ENCODE measurements around the gene ZDBF2.
"Not testable (repeated sequence)": the region's sequence is repeated elsewhere in the genome, so short reads cannot be mapped to it uniquely, and the experiment has no call there.

Gene ZDBF2

DNA sequence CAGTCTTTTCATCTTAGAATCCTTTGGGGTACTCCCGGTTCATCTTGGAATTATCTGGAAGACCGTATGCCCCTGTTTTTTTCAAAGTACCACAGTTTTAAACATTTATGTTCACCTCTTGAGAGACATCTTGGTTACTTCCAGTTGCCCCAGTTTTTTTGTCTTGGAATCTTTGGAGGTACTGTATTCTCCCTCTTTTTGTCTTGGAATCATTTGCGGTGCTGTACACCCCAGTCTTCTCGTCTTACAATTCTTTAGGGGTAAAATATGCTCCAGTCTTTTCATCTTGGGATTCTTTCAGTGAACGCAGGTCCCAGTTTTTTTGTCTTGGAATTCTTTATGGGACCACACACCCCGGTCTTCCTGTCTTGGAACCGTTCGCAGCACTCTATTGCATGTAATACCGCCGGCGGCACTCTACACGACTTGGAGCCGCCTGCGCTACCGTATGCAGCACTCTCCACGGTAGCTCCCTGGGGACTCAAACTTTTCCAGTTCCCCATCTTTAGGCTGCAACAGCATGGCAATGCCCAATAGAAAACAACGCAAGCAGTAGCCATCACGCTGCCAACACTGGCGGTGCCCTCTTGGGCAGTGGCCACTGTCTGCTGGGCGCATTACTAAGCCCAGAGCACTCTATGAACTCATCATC, 21.2 kb upstream of the ZDBF2 start:
- H3K27me3 Mint-ChIP-seq, result peaks cover 88% of the 10 kb centered on the region
- H3K9me3 Mint-ChIP-seq, result no peaks in the 10 kb centered on the region
- no peaks in the 10 kb centered on the region for H3K36me3 Mint-ChIP-seq (ENCODE audit: low read depth)
- H3K4me1 Mint-ChIP-seq (ENCODE audit: low read depth), result no peaks in the 10 kb centered on the region
- H3K27ac Mint-ChIP-seq, result no peak overlapping the region
- H3K4me3 Mint-ChIP-seq, result no peak overlapping the region
- intact Hi-C loops (cut with micrococcal nuclease), result no loop called here

DNA sequence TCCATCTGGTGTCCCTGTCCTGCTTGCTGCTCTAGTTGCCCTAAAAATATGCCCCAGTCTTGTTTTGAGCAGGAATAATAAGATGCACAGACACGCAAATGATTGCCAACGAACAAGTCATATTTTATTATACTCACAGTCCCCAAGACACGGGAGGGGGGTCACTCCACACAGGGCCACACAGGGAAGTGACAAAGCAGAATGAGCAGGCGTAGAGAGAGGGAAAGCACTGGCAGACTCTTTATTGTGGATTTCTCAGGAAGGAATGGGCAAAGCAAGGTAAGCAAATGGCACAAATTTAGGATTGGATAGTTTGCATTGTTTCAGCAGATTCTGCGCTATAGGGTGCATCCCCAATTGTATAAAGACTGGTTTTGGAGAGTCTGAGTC, 20.7 kb upstream of the ZDBF2 start:
- Mint-ChIP-seq H3K27ac (no peak overlapping the region), H3K9me3 (no peaks in the 10 kb centered on the region), H3K36me3 (ENCODE audit: low read depth) (no peaks in the 10 kb centered on the region), H3K27me3 (peaks cover 87% of the 10 kb centered on the region), H3K4me3 (no peak overlapping the region), H3K4me1 (ENCODE audit: low read depth) (no peaks in the 10 kb centered on the region)
- intact Hi-C loops (cut with micrococcal nuclease), result no loop called here

DNA sequence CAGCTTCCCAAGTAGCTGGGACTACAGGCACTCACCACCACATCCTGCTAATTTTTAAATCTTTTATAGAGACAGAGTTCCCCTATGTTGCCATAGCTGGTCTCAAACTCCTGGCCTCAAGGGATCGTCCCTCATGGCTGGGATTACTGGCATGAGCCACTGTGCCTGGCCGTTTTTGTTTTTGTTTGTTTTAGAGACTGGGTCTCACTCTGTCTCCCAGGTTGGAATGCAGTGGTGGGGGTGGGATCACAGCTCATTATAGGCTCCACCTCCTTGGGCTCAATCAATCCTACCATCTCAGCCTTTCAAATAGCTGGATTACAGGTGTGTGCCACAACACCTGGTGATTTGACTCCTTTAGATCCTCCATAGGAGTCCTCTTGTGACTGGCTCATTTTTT, 19.5 kb upstream of the ZDBF2 start:
- Mint-ChIP-seq H3K4me3 (no peak overlapping the region), H3K27me3 (peaks cover 86% of the 10 kb centered on the region), H3K36me3 (ENCODE audit: low read depth) (no peaks in the 10 kb centered on the region), H3K27ac (no peak overlapping the region), H3K4me1 (ENCODE audit: low read depth) (no peaks in the 10 kb centered on the region), H3K9me3 (no peaks in the 10 kb centered on the region)
- intact Hi-C loops (cut with micrococcal nuclease), result no loop called here

DNA sequence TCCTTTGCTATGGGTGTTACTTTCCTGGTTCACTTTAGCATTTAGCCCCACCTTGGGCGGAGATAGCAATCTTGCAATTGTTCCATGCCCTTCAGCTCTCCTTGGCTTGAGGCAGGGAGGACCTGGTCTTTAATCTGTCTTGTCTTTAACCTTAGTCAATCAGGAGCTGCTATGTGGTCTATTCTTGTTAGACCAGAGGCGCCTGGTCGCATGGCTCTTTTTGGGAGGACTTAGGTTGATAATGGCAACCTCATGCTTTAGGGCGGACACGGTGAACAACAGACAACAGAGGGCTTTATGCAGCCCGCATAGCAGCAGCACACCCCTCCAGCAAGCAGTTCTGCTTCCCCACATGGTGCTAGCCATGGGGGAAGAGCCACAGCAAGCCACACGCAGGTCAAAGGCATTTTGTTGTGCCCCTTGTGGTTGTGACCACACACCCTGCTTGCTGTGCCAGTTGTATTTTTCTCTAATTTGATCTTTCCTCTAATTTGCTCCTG, 17.7 kb upstream of the ZDBF2 start:
- Mint-ChIP-seq H3K27me3 (peaks cover 83% of the 10 kb centered on the region), H3K4me3 (no peak overlapping the region), H3K36me3 (ENCODE audit: low read depth) (no peaks in the 10 kb centered on the region), H3K9me3 (no peaks in the 10 kb centered on the region), H3K4me1 (ENCODE audit: low read depth) (no peaks in the 10 kb centered on the region), H3K27ac (no peak overlapping the region)
- intact Hi-C loops (cut with micrococcal nuclease), result no loop called here

DNA sequence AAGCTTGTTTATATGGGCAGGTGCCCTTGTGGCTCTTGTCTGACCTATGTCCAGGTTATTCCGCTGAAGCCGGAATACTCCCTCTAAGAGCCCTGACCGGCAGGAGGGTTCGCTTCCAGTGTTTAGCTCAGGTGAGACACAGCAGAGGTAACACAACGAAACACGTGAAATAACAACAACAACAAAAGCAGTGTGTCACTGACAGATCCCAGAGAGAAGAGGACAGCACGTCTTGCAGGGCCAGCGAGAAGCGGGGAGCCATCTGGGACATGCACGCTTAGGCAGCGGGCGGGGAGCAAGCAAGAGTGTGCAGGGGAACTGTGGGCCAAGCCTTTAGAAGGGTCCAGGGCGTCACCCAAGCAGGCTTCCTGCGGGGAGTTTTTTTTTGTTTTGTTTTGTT, 17.1 kb upstream of the ZDBF2 start:
- Mint-ChIP-seq H3K27me3 (peaks cover 81% of the 10 kb centered on the region), H3K9me3 (no peaks in the 10 kb centered on the region), H3K36me3 (ENCODE audit: low read depth) (no peaks in the 10 kb centered on the region), H3K4me1 (ENCODE audit: low read depth) (no peaks in the 10 kb centered on the region), H3K27ac (no peak overlapping the region), H3K4me3 (no peak overlapping the region)
- intact Hi-C loops (cut with micrococcal nuclease), result no loop called here

DNA sequence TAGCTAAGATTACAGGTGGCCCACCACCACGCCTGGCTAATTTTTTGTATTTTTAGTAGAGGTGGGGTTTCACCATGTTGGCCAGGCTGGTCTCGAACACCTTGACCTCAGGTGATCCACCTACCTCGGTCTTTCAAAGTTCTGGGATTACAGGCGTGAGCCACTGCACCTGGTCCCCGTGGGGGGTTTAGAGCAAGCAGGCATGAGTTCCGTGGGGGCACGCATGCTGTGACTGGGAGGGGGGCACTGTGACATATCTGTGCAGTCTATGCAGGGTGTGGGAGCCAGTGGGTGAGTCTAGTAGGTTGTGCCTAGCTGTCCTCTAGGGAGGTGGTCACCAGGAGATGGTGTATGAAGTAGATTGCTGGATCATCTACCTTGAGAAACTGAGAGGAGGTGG, 16.6 kb upstream of the ZDBF2 start:
- Mint-ChIP-seq H3K9me3 (no peaks in the 10 kb centered on the region), H3K4me3 (no peak overlapping the region), H3K36me3 (ENCODE audit: low read depth) (no peaks in the 10 kb centered on the region), H3K4me1 (ENCODE audit: low read depth) (no peaks in the 10 kb centered on the region), H3K27me3 (peaks cover 81% of the 10 kb centered on the region), H3K27ac (no peak overlapping the region)
- intact Hi-C loops (cut with micrococcal nuclease), result no loop called here

DNA sequence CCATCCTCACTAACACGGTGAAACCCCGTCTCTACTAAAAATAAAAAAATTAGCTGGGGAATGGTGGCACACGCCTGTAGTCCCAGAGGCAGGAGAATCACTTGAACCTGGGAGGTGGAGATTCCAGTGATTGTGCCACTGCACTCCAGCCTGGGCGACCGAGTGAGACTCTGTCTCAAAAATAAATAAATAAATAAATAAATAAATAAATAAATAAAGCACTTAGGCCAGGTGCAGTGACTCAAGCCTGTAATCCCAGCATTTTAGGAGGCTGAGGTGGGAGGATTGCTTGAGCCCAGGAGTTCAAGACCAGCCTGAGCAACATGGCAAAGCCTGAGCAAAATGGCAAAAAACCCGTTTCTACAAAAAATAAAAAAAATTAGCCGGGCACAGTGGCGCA, 15.8 kb upstream of the ZDBF2 start:
- H3K4me1 Mint-ChIP-seq (ENCODE audit: low read depth); H3K36me3 Mint-ChIP-seq (ENCODE audit: low read depth); H3K4me3 Mint-ChIP-seq; intact Hi-C loops (cut with micrococcal nuclease); H3K27ac Mint-ChIP-seq; H3K9me3 Mint-ChIP-seq: not testable (repeated sequence)
- H3K27me3 Mint-ChIP-seq, result peaks cover 81% of the 10 kb centered on the region

DNA sequence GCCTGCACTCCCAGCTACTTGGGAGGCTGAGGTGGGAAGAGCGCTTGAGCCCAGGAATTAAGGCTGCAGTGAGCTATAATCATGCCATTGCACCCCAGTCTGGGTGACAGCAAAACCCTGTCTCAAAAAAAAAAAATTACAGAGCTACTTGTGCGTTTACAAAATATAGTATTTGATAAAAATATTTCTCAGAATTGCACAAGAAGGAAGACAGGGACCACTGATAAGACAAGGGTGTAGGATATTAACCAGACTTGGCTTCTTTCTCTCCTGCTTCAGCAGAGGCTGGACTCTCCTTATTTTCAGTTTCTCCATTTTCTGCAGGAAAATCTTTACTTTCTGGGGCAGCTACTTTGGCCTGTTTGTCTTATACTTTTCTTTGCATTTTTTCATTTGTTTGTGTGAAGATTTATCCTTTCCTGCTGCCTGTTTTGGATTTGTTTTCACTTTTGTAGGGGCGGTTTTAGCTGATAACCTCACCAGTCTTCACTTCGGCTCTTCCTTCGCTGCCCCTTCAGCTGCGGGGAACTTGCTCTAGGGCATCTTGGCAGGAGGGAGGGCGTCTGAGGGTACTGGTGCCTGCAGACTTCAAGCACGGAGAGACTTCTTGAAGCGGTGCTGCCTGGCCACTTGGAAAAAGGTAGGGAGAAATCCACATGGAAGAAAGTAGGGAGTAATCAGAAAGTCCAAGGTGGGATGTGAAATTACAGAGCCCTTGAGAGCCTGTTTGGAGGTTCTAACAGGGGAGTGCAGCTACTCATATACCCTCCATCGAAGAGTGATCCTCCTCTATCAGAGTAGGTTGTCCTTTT, 14.9 kb upstream of the ZDBF2 start:
- peaks cover 6% of the 10 kb centered on the region for H3K4me1 Mint-ChIP-seq (ENCODE audit: low read depth)
- H3K27me3 Mint-ChIP-seq, result peaks cover 81% of the 10 kb centered on the region
- H3K27ac Mint-ChIP-seq, result no peak overlapping the region
- H3K36me3 Mint-ChIP-seq (ENCODE audit: low read depth), result no peaks in the 10 kb centered on the region
- no peak overlapping the region for H3K4me3 Mint-ChIP-seq
- intact Hi-C loops (cut with micrococcal nuclease), result loop anchor here (5.0 kb wide), 1 partner anchor 97 kb away; no protein-coding TSS in a partner anchor
- H3K9me3 Mint-ChIP-seq, result no peaks in the 10 kb centered on the region

DNA sequence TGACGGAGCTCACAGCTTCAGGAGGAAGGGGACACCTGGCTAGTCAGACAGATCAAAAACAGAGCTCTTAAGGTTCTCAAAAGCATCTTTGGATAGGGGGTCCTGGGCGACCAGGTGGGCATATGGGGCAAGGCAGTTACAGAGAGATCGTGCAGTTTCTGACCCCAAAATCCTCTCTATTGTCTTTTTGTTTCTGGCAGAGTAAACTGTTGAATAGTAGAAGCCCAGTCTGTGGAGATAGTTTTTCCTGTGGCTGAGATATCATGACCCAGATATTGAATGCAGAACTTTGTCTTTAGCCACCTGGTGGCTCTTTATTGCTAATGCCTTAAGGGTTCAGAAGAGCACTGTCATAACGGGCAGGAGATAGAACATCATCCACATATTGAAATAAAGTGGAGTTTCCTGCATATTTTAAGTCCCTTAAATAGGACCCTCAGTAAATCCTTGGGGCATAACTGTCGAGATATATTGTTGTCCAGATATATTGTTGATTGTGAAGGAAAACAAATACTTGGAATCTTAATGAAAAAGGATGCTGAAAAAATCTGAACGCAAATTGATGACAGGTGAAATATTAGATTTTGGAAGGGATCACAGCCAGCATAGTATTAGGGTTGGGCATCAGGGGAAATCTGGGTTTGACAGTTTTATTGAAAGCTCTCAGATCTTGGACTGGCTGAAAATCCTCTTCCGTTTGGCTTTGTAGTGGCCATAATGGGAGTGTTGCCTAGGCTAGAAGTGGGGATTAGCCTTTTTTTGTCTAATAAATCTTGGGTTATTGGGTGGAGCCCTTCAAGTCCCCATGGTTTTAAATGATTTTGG, 14.1 kb upstream of the ZDBF2 start:
- Mint-ChIP-seq H3K9me3 (no peaks in the 10 kb centered on the region), H3K27ac (no peak overlapping the region), H3K4me3 (no peak overlapping the region), H3K36me3 (ENCODE audit: low read depth) (no peaks in the 10 kb centered on the region), H3K27me3 (peaks cover 79% of the 10 kb centered on the region), H3K4me1 (ENCODE audit: low read depth) (peaks cover 6% of the 10 kb centered on the region)
- intact Hi-C loops (cut with micrococcal nuclease), result loop anchor here (5.0 kb wide), 1 partner anchor 98 kb away; no protein-coding TSS in a partner anchor

DNA sequence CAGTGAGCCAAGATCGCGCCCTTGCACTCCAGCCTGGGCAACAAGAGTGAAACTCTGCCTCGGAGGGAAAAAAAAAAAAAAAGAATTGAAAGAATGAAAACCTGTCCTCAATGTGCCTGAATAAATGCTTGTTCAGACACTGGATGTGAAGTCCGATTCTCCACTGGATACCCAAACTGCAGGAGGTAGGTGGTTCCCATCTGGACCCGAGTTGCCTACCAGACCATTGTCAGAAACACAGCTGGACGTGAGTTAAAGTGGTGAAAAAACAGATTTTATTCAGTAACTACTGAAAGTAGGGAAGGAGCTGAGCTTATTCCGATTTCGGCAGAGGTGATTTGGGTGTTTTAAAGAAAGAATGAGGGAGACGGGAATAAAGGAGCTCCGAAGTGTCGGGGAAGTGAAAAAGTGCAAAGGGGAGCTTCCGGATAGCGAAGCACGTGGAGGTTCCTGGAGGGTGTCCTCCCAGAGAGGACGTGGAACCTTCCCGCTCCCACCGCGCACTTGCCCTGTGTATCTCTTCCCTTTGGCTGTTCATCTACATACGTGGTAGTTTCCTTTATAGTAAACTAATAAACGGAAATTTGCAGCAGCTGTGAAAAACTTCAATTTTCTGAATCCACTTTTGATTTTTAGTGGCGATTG, 10.4 kb upstream of the ZDBF2 start:
- intact Hi-C loops (cut with micrococcal nuclease), result loop anchor here (5.0 kb wide), 1 partner anchor 102 kb away; no protein-coding TSS in a partner anchor

DNA sequence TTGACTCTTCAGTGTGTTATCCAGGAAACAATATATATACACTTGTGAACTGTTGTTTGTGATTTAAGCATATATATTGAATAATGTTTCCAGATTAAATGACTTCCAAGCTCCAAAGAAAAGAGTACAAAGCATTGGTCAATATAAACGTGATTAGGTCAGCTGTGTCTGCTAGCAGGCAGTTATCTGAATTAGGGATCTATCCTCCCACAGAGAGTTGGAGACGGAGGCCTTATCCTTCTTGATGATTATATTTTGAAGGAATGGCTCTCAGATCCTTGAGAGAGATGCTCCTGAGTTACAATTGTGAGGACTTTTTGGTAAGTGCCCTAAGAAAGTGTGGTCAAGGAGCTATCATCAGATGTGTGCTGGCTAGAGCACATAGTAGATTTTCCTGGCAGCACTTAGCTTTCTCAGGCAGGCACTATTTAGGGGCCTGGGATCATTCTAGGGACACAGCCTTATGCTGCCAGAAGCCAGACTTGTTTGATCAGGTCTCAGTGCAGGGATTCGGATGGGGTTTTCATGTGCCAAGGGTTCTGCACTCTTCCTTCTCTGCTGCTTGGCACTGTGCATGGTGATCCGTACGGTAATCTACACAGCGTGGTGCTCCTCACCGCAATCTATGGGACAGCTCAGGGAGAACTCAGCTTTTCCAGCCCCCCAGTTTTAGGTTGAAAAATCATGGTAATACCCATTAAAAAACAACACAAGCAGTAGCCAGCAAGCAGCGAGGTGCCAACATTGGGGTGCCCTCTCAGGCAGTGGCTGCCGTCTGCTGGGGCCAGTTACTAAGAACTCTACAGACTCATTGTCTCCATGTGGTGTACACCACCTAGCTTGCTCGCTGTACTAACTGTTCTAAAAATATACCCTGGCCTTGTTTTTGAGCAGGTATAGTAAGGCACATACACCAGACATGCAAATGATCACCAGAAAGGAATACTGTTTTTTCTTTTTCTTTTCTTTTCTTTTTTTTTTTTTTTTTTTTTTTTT, 8.0 kb upstream of the ZDBF2 start:
- intact Hi-C loops (cut with micrococcal nuclease), result no loop called here
- no peaks in the 10 kb centered on the region for H3K9me3 Mint-ChIP-seq
- no peak overlapping the region for H3K4me3 Mint-ChIP-seq
- H3K4me1 Mint-ChIP-seq (ENCODE audit: low read depth), result peaks cover 6% of the 10 kb centered on the region
- no peak overlapping the region for H3K27ac Mint-ChIP-seq
- peaks cover 75% of the 10 kb centered on the region for H3K27me3 Mint-ChIP-seq
- no peaks in the 10 kb centered on the region for H3K36me3 Mint-ChIP-seq (ENCODE audit: low read depth)

More for the DNA sequence above, 10.4 kb upstream of the ZDBF2 start:
- Mint-ChIP-seq H3K4me1 (ENCODE audit: low read depth) (peaks cover 6% of the 10 kb centered on the region), H3K27ac (no peak overlapping the region), H3K4me3 (no peak overlapping the region), H3K36me3 (ENCODE audit: low read depth) (no peaks in the 10 kb centered on the region), H3K27me3 (peaks cover 79% of the 10 kb centered on the region), H3K9me3 (no peaks in the 10 kb centered on the region)

DNA sequence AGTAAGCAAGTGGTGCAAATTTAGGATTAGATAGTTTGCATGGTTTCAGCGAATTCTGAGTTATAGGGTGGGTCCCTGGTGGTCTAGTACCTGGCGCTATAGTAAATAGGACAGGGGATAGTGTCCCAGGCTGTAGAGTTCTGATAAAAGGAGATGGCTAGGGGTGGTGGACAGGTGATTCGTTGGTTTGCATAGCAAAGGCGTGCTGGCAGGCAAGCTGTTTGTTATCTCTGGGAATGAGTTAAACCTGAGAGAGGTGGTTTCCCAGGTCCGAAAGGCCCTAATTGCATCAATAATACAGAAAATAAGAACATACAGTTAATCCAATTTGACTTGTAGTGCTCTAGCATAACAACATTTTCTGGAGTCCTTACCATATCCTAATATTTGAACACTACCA, 6.9 kb upstream of the ZDBF2 start:
- Mint-ChIP-seq H3K27me3 (peaks cover 79% of the 10 kb centered on the region), H3K27ac (no peak overlapping the region), H3K9me3 (no peaks in the 10 kb centered on the region), H3K4me3 (no peak overlapping the region), H3K36me3 (ENCODE audit: low read depth) (no peaks in the 10 kb centered on the region), H3K4me1 (ENCODE audit: low read depth) (peaks cover 6% of the 10 kb centered on the region)
- intact Hi-C loops (cut with micrococcal nuclease), result no loop called here

DNA sequence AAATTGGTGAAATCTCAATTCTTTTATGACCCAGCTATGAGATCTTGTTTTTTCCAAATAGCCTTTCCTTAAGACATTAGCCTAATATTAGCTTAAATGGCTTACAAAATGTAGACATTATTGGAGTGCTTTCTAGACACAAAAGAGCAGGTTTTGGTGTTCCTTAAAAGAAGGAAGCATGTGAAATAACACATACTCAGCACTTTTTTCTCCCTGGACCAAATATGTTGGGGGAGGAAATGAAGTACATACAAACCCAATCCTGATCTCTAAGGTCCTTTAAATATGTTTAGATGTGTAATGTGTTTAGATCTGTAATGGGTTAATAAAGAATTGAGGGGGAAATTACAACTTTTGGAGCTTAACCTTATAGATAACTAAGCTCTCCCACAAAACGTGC, 3.4 kb upstream of the ZDBF2 start:
- no peak overlapping the region for H3K4me3 Mint-ChIP-seq
- intact Hi-C loops (cut with micrococcal nuclease), result loop anchor here (10.0 kb wide), 1 partner anchor 94 kb away; no protein-coding TSS in a partner anchor

More for the DNA sequence above, 3.4 kb upstream of the ZDBF2 start:
- no peaks in the 10 kb centered on the region for H3K4me1 Mint-ChIP-seq (ENCODE audit: low read depth)
- no peaks in the 10 kb centered on the region for H3K36me3 Mint-ChIP-seq (ENCODE audit: low read depth)
- no peak overlapping the region for H3K27ac Mint-ChIP-seq
- no peaks in the 10 kb centered on the region for H3K9me3 Mint-ChIP-seq
- H3K27me3 Mint-ChIP-seq, result peaks cover 81% of the 10 kb centered on the region

All from dendritic cell treated with granulocyte-macrophage colony-stimulating factor and Interleukin-4, amounts not matched to agents 40 ng/mL and 50 ng/mL, for 4 days (primary cell).